SKM-1 (cell line): ENCODE results near the gene HPCA.

ENCODE experiments used
- DNase-seq: peaks from one replicate; lab custom pipeline; 2025; ENCODE audit not compliant: unreplicated experiment; lab: John Stamatoyannopoulos, UW

The HPCA gene

GRCh38 chr1:32886004-32886827, at the start of gene HPCA:
Gene HPCA, plus strand, starts transcription at chr1:32886491. Its CDS starts 2,408 bp downstream, at chr1:32888899.
- DNase-seq = no peak

GRCh38 chr1:32848354-32849063, 37.8 kb upstream of the HPCA start:
- DNase-seq = no peak

- no peak for DNase-seq
Observed at GRCh38 chr1:32855861-32856617, 30.3 kb upstream of the HPCA start.

GRCh38 chr1:32858136-32858535, 28.2 kb upstream of the HPCA start:
- DNase-seq = no peak

DNA sequence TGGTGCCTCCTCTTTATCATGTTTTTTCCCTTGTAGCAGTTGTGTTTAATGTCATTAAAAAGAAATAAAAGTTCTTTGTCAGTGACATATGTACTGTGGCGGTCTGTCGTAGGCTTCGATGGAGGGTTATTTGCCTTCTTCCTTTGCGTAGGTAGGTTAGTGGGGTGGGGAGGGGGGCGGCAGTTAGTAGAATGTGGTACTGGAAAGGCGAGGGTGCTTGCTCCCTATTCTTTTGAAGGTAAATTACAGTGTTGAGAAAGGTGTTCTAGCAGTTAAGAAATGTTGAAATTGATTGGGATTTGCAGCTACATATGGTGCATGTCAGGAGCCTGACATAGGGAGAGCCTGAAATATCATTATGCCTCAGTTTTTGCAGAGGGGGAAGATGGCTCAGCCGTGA, 27.5 kb upstream of the HPCA start:
- no peak for DNase-seq

DNA sequence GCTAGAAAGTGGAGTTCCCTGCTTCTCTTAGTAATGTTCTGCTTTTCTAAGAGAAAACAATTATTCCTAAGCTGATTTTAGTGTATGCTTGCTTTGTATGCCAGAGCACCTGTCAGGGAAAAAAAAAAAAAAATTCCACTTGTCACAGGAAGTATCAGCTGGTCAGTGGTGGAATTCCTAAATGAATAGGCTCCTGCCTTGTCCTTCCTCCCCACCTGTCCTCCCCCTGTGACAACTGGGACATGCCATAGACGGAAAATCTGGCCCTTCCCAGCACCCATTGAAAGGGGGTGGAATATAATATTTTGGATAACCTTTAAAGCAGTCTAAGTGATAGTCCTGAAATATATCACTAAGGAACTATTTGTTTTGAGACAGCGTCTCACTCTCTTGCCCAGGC, 26.4 kb upstream of the HPCA start:
- DNase-seq = no peak

DNA sequence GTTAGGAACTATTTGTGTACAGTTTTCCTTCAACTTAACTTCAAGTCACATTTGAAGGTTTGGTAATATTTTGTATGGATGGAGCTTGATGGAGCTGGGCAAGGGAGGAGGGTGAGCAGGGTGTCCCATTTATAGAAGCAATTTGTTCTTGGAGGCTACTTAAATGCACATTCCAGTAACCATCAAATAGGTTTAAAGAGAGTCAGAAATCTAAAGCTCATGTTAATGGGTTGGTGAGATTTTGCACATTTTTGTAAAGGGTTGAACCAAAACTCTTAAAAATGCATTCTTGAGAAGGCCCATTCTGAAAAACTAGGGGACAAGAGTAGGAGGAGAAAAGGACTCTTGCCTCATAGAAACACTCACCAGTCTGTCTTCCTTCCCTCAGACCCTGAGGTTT, 25.7 kb upstream of the HPCA start:
- no peak for DNase-seq

GRCh38 chr1:32861904-32862695, 24.2 kb upstream of the HPCA start:
- DNase-seq = no peak

DNA sequence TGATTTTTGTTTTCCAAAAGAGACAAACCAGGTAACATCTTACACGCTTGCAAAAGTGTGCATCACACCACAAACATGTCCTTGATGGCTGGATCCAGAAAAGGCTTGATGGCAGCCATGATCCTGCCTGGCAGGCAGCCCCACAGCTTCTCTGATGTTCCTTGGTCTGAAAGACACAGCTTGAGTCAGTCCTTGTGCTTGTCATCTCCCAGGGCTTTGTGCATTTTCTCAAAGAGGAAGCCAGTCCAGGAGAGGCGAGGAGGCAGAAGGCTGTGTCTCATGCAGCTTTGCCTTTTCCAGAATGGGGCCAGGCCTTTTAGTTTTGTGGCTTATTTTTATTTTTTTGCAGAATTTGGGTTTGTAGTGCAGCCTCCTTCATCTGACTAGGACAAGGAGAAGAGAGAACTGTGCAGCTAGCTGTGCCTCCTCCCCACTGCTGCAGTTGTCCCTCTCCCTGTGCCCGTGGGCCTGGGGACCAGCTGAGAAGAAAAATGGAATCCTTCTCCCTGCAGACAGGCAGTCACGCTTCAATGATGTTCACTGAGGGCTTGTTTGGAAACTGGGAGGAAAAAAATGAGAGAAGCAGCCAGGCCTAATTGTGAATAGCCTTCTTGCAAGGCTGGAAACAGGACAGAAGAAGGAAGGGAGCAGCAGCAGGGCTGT, 22.9 kb upstream of the HPCA start:
- DNase-seq = no peak

GRCh38 chr1:32863881-32864245, 22.4 kb upstream of the HPCA start:
- no peak for DNase-seq

GRCh38 chr1:32864375-32865019, 21.8 kb upstream of the HPCA start:
- DNase-seq = no peak

DNA sequence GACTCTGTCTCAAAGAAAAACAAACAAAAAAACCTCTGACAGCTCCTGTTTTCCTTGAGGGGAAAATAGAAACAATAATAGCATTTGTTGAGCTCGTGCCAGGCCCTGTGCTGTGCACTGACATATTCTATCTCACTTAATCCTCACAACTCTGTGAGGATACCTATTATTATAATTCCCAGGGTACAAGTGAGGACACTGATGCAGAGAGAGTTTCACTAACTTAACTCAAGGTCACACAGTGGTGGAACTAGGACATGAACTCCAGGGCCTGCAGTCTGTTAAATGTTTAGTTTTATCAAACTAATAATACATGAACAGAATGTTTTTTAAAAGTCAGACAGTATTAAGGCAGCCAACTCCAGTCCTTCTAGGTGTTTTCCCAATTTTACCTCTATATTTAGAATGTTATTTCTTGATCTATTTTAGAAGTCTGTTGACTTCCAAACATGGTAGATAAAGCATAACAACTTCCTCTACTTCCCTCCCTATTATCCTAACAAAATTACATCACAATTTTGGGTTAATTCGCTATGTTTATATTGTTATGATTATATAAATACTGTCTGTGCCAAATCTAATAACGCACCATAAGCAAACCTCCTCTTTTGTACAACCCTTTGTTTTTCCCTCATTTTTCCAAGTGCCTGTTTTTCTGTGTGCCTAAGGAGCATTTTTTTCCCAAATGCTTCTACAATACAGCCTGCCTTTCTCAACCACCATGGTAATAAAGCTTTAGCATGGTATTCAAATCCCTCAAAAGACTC, 20.5 kb upstream of the HPCA start:
- no peak for DNase-seq

GRCh38 chr1:32867151-32867550, 19.1 kb upstream of the HPCA start:
- DNase-seq = no peak

DNA sequence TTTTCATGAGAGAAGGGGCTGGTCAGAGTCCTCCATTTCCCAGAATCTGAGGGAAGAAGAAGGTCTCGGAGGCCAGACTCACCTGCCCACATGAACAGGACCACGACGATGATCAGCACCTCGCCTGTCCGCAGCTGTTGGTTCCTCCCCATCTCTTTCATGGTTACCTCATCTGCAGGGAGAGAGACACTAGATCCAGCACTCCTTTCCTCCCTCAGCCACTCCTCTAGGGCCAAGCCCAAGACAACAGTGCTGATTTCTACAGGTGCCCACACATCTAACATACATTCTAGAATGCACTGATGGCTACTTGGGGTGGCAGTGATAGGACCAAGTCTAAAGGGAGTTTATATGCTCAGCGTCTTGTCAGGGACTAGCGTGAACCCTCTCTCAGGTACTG, 18.6 kb upstream of the HPCA start:
- DNase-seq = no peak

DNA sequence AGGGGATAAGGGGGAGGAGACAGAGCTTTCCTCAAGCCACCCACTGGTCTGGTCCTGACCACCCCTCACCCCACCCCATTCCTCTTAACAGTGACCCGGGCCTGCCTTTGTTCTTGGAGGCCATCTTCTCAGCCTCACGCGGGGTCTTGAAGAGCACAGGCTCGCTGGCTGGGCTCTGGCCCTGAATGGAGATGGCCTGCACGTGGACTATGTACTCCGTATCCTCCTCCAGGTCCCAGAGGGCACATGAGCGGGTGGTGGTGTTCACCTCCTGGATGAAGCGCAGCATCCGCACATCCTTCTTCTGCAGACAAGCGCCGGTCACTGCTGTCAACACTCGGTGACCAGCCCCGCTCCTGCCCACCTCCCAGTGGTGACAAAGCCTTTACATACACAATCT, 18.2 kb upstream of the HPCA start:
- no peak for DNase-seq

- DNase-seq = no peak
Observed at GRCh38 chr1:32868806-32869455, 17.4 kb upstream of the HPCA start.

DNA sequence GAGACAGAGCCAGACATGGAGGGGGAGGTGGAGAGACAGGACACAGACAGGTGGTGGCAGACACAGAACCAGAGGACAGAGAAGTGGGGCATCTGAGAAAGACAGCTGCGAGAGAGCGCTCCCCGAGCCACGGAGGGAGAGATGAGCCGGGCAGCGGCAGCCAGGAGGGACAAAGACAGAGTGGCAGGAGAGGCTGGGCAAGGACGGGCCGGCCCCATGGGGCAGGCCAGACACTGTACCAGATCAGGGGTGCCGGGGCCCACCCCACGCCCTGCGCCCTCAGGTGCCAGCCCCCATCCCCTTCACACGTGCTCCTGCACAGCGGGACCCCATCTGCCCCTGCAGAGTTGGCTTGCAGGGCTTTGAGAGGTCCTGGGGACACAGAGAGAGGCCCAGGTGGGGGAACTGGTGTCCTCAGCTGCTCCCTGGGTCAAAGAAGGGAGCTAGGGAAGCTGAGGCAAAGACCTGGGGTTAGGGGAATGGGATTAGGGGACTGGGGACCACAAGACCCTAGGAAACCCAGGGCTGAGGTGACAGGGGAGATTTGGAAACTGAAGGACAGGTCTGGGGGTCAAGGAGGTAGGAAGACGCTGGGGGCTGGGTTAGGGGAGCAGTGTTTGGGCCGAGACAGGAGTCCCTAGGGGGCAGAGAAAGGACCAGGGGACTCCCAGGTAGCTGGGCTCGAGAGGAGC, 16.2 kb upstream of the HPCA start:
- no peak for DNase-seq
